Cardiac fibroblast (primary cell): Measurements from ENCODE around the gene APC.

Source experiments
- DNase-seq, 2 donors: peaks; one replicate each; pipeline versions ENCODE4 v3.0.0 to v3.0.0-alpha.2; 2010; ENCODE audit warnings: low read depth in 2 of 2
- H3K4me3 ChIP-seq, 2 donors: replicated peaks in 1 of 2; 1 replicate in 1 of 2; 2 replicates in 1 of 2; pipeline ENCODE4 v1.5.1; 2011; ENCODE audit warnings: low read depth in 2 of 2, low read length in 2 of 2, mild to moderate bottlenecking in 2 of 2, moderate library complexity in 1 of 2
- CTCF ChIP-seq: IDR thresholded peaks from one replicate; pipeline ENCODE4 v1.5.1; 2011; ENCODE audit warnings: low read depth, mild to moderate bottlenecking, low read length, inconsistent platforms

APC gene

GRCh38 chr5:112833971-112834370 is 96.3 kb downstream of the APC start:
- H3K4me3 ChIP-seq, result no peak overlapping the region
- no peak for DNase-seq
- no peak for TF ChIP-seq CTCF

GRCh38 chr5:112844489-112844888 is 106.8 kb downstream of the APC start:
- H3K4me3 ChIP-seq, result no peak overlapping the region
- no peak for TF ChIP-seq CTCF
- no peak for DNase-seq

GRCh38 chr5:112846556-112846955 is 108.9 kb downstream of the APC start:
- DNase-seq, result no peak
- H3K4me3 ChIP-seq, result no peak overlapping the region
- TF ChIP-seq CTCF, result no peak

GRCh38 chr5:112847306-112847705 is 109.6 kb downstream of the APC start:
- DNase-seq, result no peak
- TF ChIP-seq CTCF, result no peak
- H3K4me3 ChIP-seq, result no peak overlapping the region

GRCh38 chr5:112848116-112848811 is 110.6 kb downstream of the APC start:
- no peak overlapping the region for H3K4me3 ChIP-seq

GRCh38 chr5:112849912-112850311 is 112.2 kb downstream of the APC start:
- TF ChIP-seq CTCF, result no peak
- H3K4me3 ChIP-seq, result no peak overlapping the region
- DNase-seq, result no peak

More at GRCh38 chr5:112848116-112848811, 110.6 kb downstream of the APC start:
- peak; percentile 74 for TF ChIP-seq CTCF
- DNase-seq, result peak; percentile 82 to 84

GRCh38 chr5:112854651-112855050 is 117.0 kb downstream of the APC start:
- no peak for TF ChIP-seq CTCF
- DNase-seq, result no peak
- no peak overlapping the region for H3K4me3 ChIP-seq
